Measurements from ENCODE around the gene LETM1. TPM values are rescaled to one million over a fixed set of nuclear protein-coding genes. Genes with fewer than 3 reads are reported as not detected.

Gene LETM1
- total and polyA plus RNA-seq, 2 of the 13 experiments (the other 11 are each of a cell fraction or from before 2014, with no cell fraction given), result 9.7 to 41.6 TPM

- no peak for TF ChIP-seq TBL1XR1 (IDR thresholded peaks at IDR 0.05; ENCODE audit: borderline replicate concordance, low read length, partially characterized antibody)
- peak; percentile 54 for TF ChIP-seq CEBPG (CRISPR knock-in tag; IDR thresholded peaks at IDR 0.05)
- no peak for TF ChIP-seq ZNF326 (CRISPR knock-in tag; IDR thresholded peaks at IDR 0.05; ENCODE audit: borderline replicate concordance)
- TF ChIP-seq XRCC5 (optimal IDR thresholded peaks at IDR 0.05; ENCODE audit: low read length), result peak; percentile 36
- TF ChIP-seq ZNF235 (CRISPR knock-in tag; IDR thresholded peaks at IDR 0.05; ENCODE audit: borderline replicate concordance), result 0 out of 2 replicates have a peak, but pooled peaks have one; percentile 74
- no peak for TF ChIP-seq KDM1A (CRISPR knock-in tag; IDR thresholded peaks at IDR 0.05)
- peak; percentile 27; the same call in 1 of the 2 replicates for TF ChIP-seq ZNF891 (CRISPR knock-in tag; IDR thresholded peaks at IDR 0.05)
- no peak for TF ChIP-seq KLF13 (CRISPR knock-in tag; IDR thresholded peaks at IDR 0.05)
- no peak for TF ChIP-seq TSC22D2 (CRISPR knock-in tag; IDR thresholded peaks at IDR 0.05; ENCODE audit: borderline replicate concordance)
- peak; percentile 80 for TF ChIP-seq GABPB1 (CRISPR knock-in tag; IDR thresholded peaks at IDR 0.05)
- no peak for TF ChIP-seq ZFP36 (IDR thresholded peaks at IDR 0.05; ENCODE audit: borderline replicate concordance, low read depth, low read length, partially characterized antibody)
- peak; percentile 79 for TF ChIP-seq ATF7-NPFF (CRISPR knock-in tag; IDR thresholded peaks at IDR 0.05; ENCODE audit: low read depth)
- no peak for TF ChIP-seq ZHX2 (IDR thresholded peaks at IDR 0.05; ENCODE audit: low read depth)
- no peak for TF ChIP-seq ZHX2 (CRISPR knock-in tag; IDR thresholded peaks at IDR 0.05; ENCODE audit: borderline replicate concordance)
- peak; percentile 74; the same call in 1 of the 2 replicates for TF ChIP-seq TFAP4 (IDR thresholded peaks at IDR 0.05; ENCODE audit: borderline replicate concordance, low read depth)
- peak; percentile 31; the same call in 1 of the 2 replicates for TF ChIP-seq AHDC1 (CRISPR knock-in tag; IDR thresholded peaks at IDR 0.05; ENCODE audit: borderline replicate concordance)
- TF ChIP-seq AHR (CRISPR knock-in tag; IDR thresholded peaks at IDR 0.05), result no peak; the same call in 1 of the 2 replicates
These were observed 71.0 kb downstream of the LETM1 start (continued) for GRCh38 chr4:1784789-1785591.
